Heart right ventricle (tissue), 16 donors: ENCODE measurements around the gene CLBA1. TPM values are rescaled to one million over a fixed set of nuclear protein-coding genes. Genes with fewer than 3 reads are reported as not detected.

ENCODE experiments used
- ATAC-seq, 8 donors: fragments of 200-7000 bp; cut with Tn5 transposase; one replicate each; pipeline ENCODE4 v1.9.1; 2020; ENCODE audit warnings: mild to moderate bottlenecking in 8 of 8, moderate library complexity in 8 of 8, moderate number of reproducible peaks in 1 of 8
- DNase-seq, 2 donors: peaks; one replicate each; pipeline ENCODE4 v3.0.0-alpha.2; 2020
- H3K27ac ChIP-seq, 10 donors: fragments of 200-600 bp; sonication (generic) in 2 of 10; one replicate each; pipeline versions ENCODE4 v1.5.0 to v1.8.0; 2020 to 2022; ENCODE audit warnings: mild to moderate bottlenecking in 3 of 10
- H3K27me3 ChIP-seq, 7 donors: fragments of 200-600 bp; one replicate each; pipeline ENCODE4 v1.8.0; 2021 to 2022; ENCODE audit warnings: mild to moderate bottlenecking in 2 of 7
- H3K36me3 ChIP-seq, 9 donors: fragments of 200-600 bp; sonication (generic) in 1 of 9; one replicate each; pipeline versions ENCODE4 v1.5.0 to v1.8.0; 2020 to 2022; ENCODE audit warnings: mild to moderate bottlenecking in 2 of 9
- H3K4me1 ChIP-seq, 9 donors: fragments of 200-600 bp; sonication (generic) in 1 of 9; one replicate each; pipeline versions ENCODE4 v1.5.0 to v1.8.0; 2020 to 2022; ENCODE audit warnings: mild to moderate bottlenecking in 4 of 9
- H3K4me3 ChIP-seq, 10 donors: fragments of 200-600 bp; sonication (generic) in 2 of 10; one replicate each; pipeline versions ENCODE4 v1.5.0 to v1.8.0; 2020 to 2022; ENCODE audit warnings: mild to moderate bottlenecking in 7 of 10, moderate library complexity in 2 of 10
- H3K9me3 ChIP-seq, 11 donors: fragments of 200-600 bp in 10 of 11; sonication (generic) in 2 of 11; one replicate each; pipeline versions ENCODE4 v1.5.0 to v1.8.0; 2013 to 2022; ENCODE audit warnings: mild to moderate bottlenecking in 2 of 11, control low read depth in 1 of 11, moderate library complexity in 1 of 11
- CTCF ChIP-seq, 9 donors: fragments of 200-600 bp; sonication (generic) in 2 of 9; IDR thresholded peaks; one replicate each; pipeline versions ENCODE4 v1.5.0 to v1.8.0; 2021 to 2022; ENCODE audit warnings: antibody characterized with exemption in 9 of 9, mild to moderate bottlenecking in 5 of 9, moderate library complexity in 1 of 9
- WGBS, 2 donors: extraction: QIAGEN DNeasy Blood & Tissue Kit; methylation state at CpG; one replicate each; pipeline ENCODE4 v1.1.7; 2013; ENCODE audit warnings: inconsistent platforms in 1 of 2; 5-methylcytosine and 5-hydroxymethylcytosine counted together
- intact Hi-C, 10 donors: fragments of 100-400 bp; cut with DNase I; formaldehyde crosslinking; loops; one replicate each; pipeline versions ENCODE4 v1.11.1 to v1.14.2; 2022
- polyA plus RNA-seq, 2 donors: library from polyadenylated mRNA; stranded (reverse); fragments of 200-250 nt; gene quantifications; one replicate each; pipeline ENCODE4 v1.2.3, GENCODE V29; 2013
- total RNA-seq, 10 donors: library from RNA; stranded (reverse); fragmentation: NEBNext Ultra II Directional in 3 of 10; extraction: Animal tissue kit (Norgen Biotek cat#: 25700) in 3 of 10; gene quantifications; one replicate each; pipeline versions ENCODE4 v1.2.1 to v1.2.4, GENCODE V29; 2021 to 2023
- donor health status: Arrhythmogenic right ventricular cardiomyopathy.
- donor health status: ischemic (EF 13 %, LVEDD 7.1; RV severe dilation, severe dysfunction).
- donor health status: healthy with polysubstance abuse.
- donor health status: DM: no; HTN: yes; CAD: no.
- donor health status: DM: no; HTN: no; CAD: no.
- donor health status: ischemic (EF 25% LVEDD 6.9; RV normal size, moderate dysfunction).
- donor health status: ischemic (EF 25% LVEDD 5.7; RV mildly dilated, moderate dysfunction).
- donor health status: healthy.
- donor health status: DM: yes; HTN: yes; CAD: no.
- donor health status: Ischemic cardiomyopathy.
- donor health status: ischemic (EF 35%, LVEDD 5.7; RV mildly dilated, moderate dysfunction).
- donor health status: nonischemic (EF 11% LVEDD 7.7; RV severe dilation, severe dysfunction).
- donor health status: DM: yes; HTN: yes; CAD: no.
- donor health status: PGD.
- donor health status: ischemic (EF 29% LVEDD 5.4; RV normal size, mild dysfunction).
- donor health status: nonischemic (EF 23%, LVEDD 6.1; RV moderate dilation, normal function).

Gene CLBA1
- total and polyA plus RNA-seq, 12 donors: 1.2 to 3.5 (median 2.6) TPM

GRCh38 chr14:105014032-105014431 lies 28.4 kb downstream of the CLBA1 start:
- 88 to 89% methylated on average over 9 of the region's 9 CpGs for WGBS, 2 donors
- no peak for TF ChIP-seq CTCF (IDR thresholded peaks at IDR 0.05)
- ATAC-seq (peak in 1 of 8 donors; percentile 35), DNase-seq (no peak)
- intact Hi-C loops: no loop called here
- Histone ChIP-seq H3K27me3 (no peaks in the 10 kb centered on the region), H3K9me3 (no peaks in the 10 kb centered on the region), H3K4me3 (no peak overlapping the region), H3K27ac (no peak overlapping the region), H3K4me1 (peaks cover 0 to 42% (median 15%) of the 10 kb centered on the region in 9 donors), H3K36me3 (peaks cover 0 to 33% (median 4%) of the 10 kb centered on the region in 9 donors)

- WGBS, 2 donors: 76 to 77% methylated on average over 4 of the region's 4 CpGs
- H3K27ac ChIP-seq: no peak overlapping the region
- DNase-seq (no peak), ATAC-seq (no peak)
- H3K4me1 ChIP-seq: peaks cover 0 to 48% (median 21%) of the 10 kb centered on the region in 9 donors
- intact Hi-C loops: no loop called here
- no peak overlapping the region for H3K4me3 ChIP-seq
- no peak for TF ChIP-seq CTCF (IDR thresholded peaks at IDR 0.05)
- H3K27me3 ChIP-seq: no peaks in the 10 kb centered on the region
- H3K36me3 ChIP-seq: peaks cover 0 to 27% (median 4%) of the 10 kb centered on the region in 9 donors
- no peaks in the 10 kb centered on the region for H3K9me3 ChIP-seq
These were observed 29.0 kb downstream of the CLBA1 start for GRCh38 chr14:105014631-105015030.

GRCh38 chr14:105015242-105015641 lies 29.7 kb downstream of the CLBA1 start:
- WGBS, 2 donors: 81 to 84% methylated on average over 9 of the region's 9 CpGs
- DNase-seq: no peak
- Histone ChIP-seq H3K27ac (no peak overlapping the region), H3K9me3 (no peaks in the 10 kb centered on the region), H3K4me3 (no peak overlapping the region), H3K27me3 (no peaks in the 10 kb centered on the region), H3K4me1 (peaks cover 0 to 54% (median 27%) of the 10 kb centered on the region in 9 donors), H3K36me3 (peaks cover 0 to 21% (median 4%) of the 10 kb centered on the region in 9 donors)
- no peak for TF ChIP-seq CTCF (IDR thresholded peaks at IDR 0.05)
- intact Hi-C loops: no loop called here
- no peak for ATAC-seq

- WGBS, 2 donors: 85 to 98% methylated on average over 6 of the region's 6 CpGs
- H3K4me3 ChIP-seq: no peak overlapping the region
- ATAC-seq (no peak), DNase-seq (no peak)
- peaks cover 0 to 56% (median 27%) of the 10 kb centered on the region in 9 donors for H3K4me1 ChIP-seq
- no peaks in the 10 kb centered on the region for H3K9me3 ChIP-seq
- H3K27me3 ChIP-seq: no peaks in the 10 kb centered on the region
- no peak overlapping the region for H3K27ac ChIP-seq
- H3K36me3 ChIP-seq: peaks cover 0 to 14% (median 3%) of the 10 kb centered on the region in 9 donors
- TF ChIP-seq CTCF (IDR thresholded peaks at IDR 0.05): no peak
- intact Hi-C loops: no loop called here
These were observed 30.3 kb downstream of the CLBA1 start for GRCh38 chr14:105015905-105016304.
